HUES6 (cell line): ENCODE data around the gene RRAD.
A peak's percentile ranks its signal among the peaks of the same experiment; 100 is the strongest.
"Not testable (repeated sequence)": the region's sequence is repeated elsewhere in the genome, so short reads cannot be mapped to it uniquely, and the experiment has no call there.

Source experiments
- H3K27ac ChIP-seq: 2 replicates; pipeline ENCODE4 v1.7.0; 2013; ENCODE audit warnings: low read depth, mild to moderate bottlenecking, low read length, inconsistent platforms
- H3K27me3 ChIP-seq: 2 replicates; pipeline ENCODE4 v1.6.1; 2013; ENCODE audit warnings: low read length; ENCODE audit not compliant: control insufficient read depth, insufficient read depth
- H3K36me3 ChIP-seq: 2 replicates; pipeline ENCODE4 v1.6.1; 2013; ENCODE audit warnings: low read length; ENCODE audit not compliant: control insufficient read depth, insufficient read depth
- H3K4me1 ChIP-seq: 2 replicates; pipeline ENCODE4 v1.6.1; 2013; ENCODE audit warnings: low read length; ENCODE audit not compliant: control insufficient read depth, insufficient read depth
- H3K4me3 ChIP-seq: 2 replicates; pipeline ENCODE4 v1.5.1; 2013; ENCODE audit warnings: low read depth, low read length
- H3K9ac ChIP-seq: one replicate; pipeline ENCODE4 v1.6.1; 2013; ENCODE audit warnings: mild to moderate bottlenecking, low read length
- H3K9me3 ChIP-seq: 2 replicates; pipeline ENCODE4 v1.6.1; 2013; ENCODE audit warnings: low read depth, low read length; ENCODE audit not compliant: control insufficient read depth, insufficient read depth

RRAD gene

GRCh38 chr16:66903544-66904427 lies 21.5 kb downstream of the RRAD start:
- Histone ChIP-seq H3K36me3 (no peaks in the 10 kb centered on the region), H3K9ac (no peak overlapping the region), H3K4me3 (no peak overlapping the region), H3K27me3 (peaks cover 10% of the 10 kb centered on the region; the same call in 1 of the 2 replicates), H3K9me3 (no peaks in the 10 kb centered on the region), H3K4me1 (peaks cover 16% of the 10 kb centered on the region), H3K27ac (no peak overlapping the region)

GRCh38 chr16:66902648-66903543 lies 22.4 kb downstream of the RRAD start:
- no peaks in the 10 kb centered on the region for H3K9me3 ChIP-seq
- H3K27me3 ChIP-seq, result peaks cover 9% of the 10 kb centered on the region; the same call in 1 of the 2 replicates
- no peak overlapping the region for H3K9ac ChIP-seq
- no peak overlapping the region for H3K27ac ChIP-seq
- H3K36me3 ChIP-seq, result no peaks in the 10 kb centered on the region
- H3K4me3 ChIP-seq, result no peak overlapping the region
- H3K4me1 ChIP-seq, result peaks cover 16% of the 10 kb centered on the region

GRCh38 chr16:66901626-66902025 lies 23.7 kb downstream of the RRAD start:
- Histone ChIP-seq H3K9ac (no peak overlapping the region), H3K9me3 (no peaks in the 10 kb centered on the region), H3K4me3 (no peak overlapping the region), H3K27ac (no peak overlapping the region), H3K36me3 (no peaks in the 10 kb centered on the region), H3K27me3 (peaks cover 4% of the 10 kb centered on the region; the same call in 1 of the 2 replicates), H3K4me1 (peaks cover 16% of the 10 kb centered on the region)

GRCh38 chr16:66900721-66901441 lies 24.5 kb downstream of the RRAD start:
- Histone ChIP-seq H3K27me3 (no peaks in the 10 kb centered on the region), H3K9ac (peak overlapping the region; percentile 27), H3K4me3 (no peak overlapping the region), H3K9me3 (no peaks in the 10 kb centered on the region), H3K4me1 (peaks cover 16% of the 10 kb centered on the region), H3K36me3 (no peaks in the 10 kb centered on the region), H3K27ac (no peak overlapping the region)

- peak overlapping the region; percentile 17 for H3K9ac ChIP-seq
- H3K27ac ChIP-seq, result no peak overlapping the region
Observed at GRCh38 chr16:66899945-66900710, 25.2 kb downstream of the RRAD start.

GRCh38 chr16:66899310-66899944 lies 25.9 kb downstream of the RRAD start:
- Histone ChIP-seq H3K9me3 (no peaks in the 10 kb centered on the region), H3K4me1 (peaks cover 11% of the 10 kb centered on the region), H3K4me3 (no peak overlapping the region), H3K36me3 (no peaks in the 10 kb centered on the region), H3K9ac (no peak overlapping the region), H3K27ac (no peak overlapping the region), H3K27me3 (no peaks in the 10 kb centered on the region)

More at GRCh38 chr16:66899945-66900710, 25.2 kb downstream of the RRAD start:
- peaks cover 11% of the 10 kb centered on the region for H3K4me1 ChIP-seq
- no peaks in the 10 kb centered on the region for H3K36me3 ChIP-seq
- H3K27me3 ChIP-seq, result no peaks in the 10 kb centered on the region
- H3K4me3 ChIP-seq, result no peak overlapping the region
- no peaks in the 10 kb centered on the region for H3K9me3 ChIP-seq

GRCh38 chr16:66898933-66899309 lies 26.4 kb downstream of the RRAD start:
- H3K4me3 ChIP-seq, result no peak overlapping the region
- no peak overlapping the region for H3K9ac ChIP-seq
- no peaks in the 10 kb centered on the region for H3K9me3 ChIP-seq
- H3K27me3 ChIP-seq, result no peaks in the 10 kb centered on the region
- H3K4me1 ChIP-seq, result peaks cover 11% of the 10 kb centered on the region
- H3K36me3 ChIP-seq, result no peaks in the 10 kb centered on the region
- H3K27ac ChIP-seq, result no peak overlapping the region

GRCh38 chr16:66898207-66898606 lies 27.1 kb downstream of the RRAD start:
- no peak overlapping the region for H3K27ac ChIP-seq

GRCh38 chr16:66896682-66897081 lies 28.7 kb downstream of the RRAD start:
- not testable (repeated sequence) for H3K27me3 ChIP-seq, H3K4me3 ChIP-seq, H3K27ac ChIP-seq, H3K9me3 ChIP-seq, H3K36me3 ChIP-seq, H3K9ac ChIP-seq
- H3K4me1 ChIP-seq, result peaks cover 11% of the 10 kb centered on the region

More at GRCh38 chr16:66898207-66898606, 27.1 kb downstream of the RRAD start:
- no peak overlapping the region for H3K4me3 ChIP-seq
- H3K27me3 ChIP-seq, result no peaks in the 10 kb centered on the region
- H3K9ac ChIP-seq, result no peak overlapping the region
- H3K9me3 ChIP-seq, result no peaks in the 10 kb centered on the region
- H3K36me3 ChIP-seq, result no peaks in the 10 kb centered on the region
- H3K4me1 ChIP-seq, result peaks cover 11% of the 10 kb centered on the region

- Histone ChIP-seq H3K36me3 (0 out of 2 replicates have a peak, but pooled peaks cover 3% of the 10 kb centered on the region), H3K9me3 (no peaks in the 10 kb centered on the region), H3K9ac (no peak overlapping the region), H3K4me3 (no peak overlapping the region), H3K4me1 (peaks cover 11% of the 10 kb centered on the region), H3K27me3 (no peaks in the 10 kb centered on the region), H3K27ac (no peak overlapping the region)
Observed at GRCh38 chr16:66895999-66896398, 29.3 kb downstream of the RRAD start.
